SU-DHL-6 (cell line): ENCODE results near the gene ZDHHC3.

Source experiments
- EZH2phosphoT487 ChIP-seq: fragments of 200-600 bp; sonication (generic), shearing (Covaris generic); conservative IDR thresholded peaks from 2 replicates; pipeline ENCODE4 v1.6.1; 2018; ENCODE audit warnings: mild to moderate bottlenecking, antibody characterized with exemption, low read length, moderate library complexity, mixed read lengths
- TF ChIP-seq, protein P1 (sequence below): fragments of 200-600 bp; sonication (generic); IDR thresholded peaks from one replicate; pipeline ENCODE4 v1.5.1; 2017; ENCODE audit warnings: antibody characterized with exemption, mild to moderate bottlenecking, low read length, moderate library complexity; ENCODE audit not compliant: insufficient read depth, poor library complexity, severe bottlenecking

DNA sequence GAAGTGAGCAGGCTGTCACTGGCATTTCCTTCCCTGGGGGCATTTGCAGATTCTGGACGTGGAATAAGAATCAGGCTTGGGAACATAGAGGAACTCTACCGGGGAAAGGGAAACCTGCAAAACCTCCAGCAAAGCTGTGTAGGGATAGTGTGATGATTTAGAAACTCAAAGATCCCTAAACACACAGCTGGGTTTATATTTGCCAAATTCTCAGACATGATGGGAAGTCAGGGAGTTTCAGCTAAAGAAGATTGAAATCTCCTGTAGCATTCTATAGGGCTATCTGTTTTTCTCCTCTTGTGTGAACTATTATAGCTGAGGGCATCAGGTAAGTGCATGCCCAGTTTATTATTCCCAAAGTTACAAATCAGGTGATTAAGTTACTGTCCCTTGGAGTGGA lies 40.9 kb upstream of the ZDHHC3 start:
- TF ChIP-seq EZH2phosphoT487 = no peak
- TF ChIP-seq, protein P1, sequence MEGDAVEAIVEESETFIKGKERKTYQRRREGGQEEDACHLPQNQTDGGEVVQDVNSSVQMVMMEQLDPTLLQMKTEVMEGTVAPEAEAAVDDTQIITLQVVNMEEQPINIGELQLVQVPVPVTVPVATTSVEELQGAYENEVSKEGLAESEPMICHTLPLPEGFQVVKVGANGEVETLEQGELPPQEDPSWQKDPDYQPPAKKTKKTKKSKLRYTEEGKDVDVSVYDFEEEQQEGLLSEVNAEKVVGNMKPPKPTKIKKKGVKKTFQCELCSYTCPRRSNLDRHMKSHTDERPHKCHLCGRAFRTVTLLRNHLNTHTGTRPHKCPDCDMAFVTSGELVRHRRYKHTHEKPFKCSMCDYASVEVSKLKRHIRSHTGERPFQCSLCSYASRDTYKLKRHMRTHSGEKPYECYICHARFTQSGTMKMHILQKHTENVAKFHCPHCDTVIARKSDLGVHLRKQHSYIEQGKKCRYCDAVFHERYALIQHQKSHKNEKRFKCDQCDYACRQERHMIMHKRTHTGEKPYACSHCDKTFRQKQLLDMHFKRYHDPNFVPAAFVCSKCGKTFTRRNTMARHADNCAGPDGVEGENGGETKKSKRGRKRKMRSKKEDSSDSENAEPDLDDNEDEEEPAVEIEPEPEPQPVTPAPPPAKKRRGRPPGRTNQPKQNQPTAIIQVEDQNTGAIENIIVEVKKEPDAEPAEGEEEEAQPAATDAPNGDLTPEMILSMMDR = no peak
